Activated CD4-positive, alpha-beta T cell treated with anti-CD3 and anti-CD28 coated beads, Interleukin-2, amount 10 ng/mL, durations not matched to agents 24 days and 14 days (primary cell): ENCODE results near the gene FAF1. TPM values are rescaled to one million over a fixed set of nuclear protein-coding genes. Genes with fewer than 3 reads are reported as not detected.
"Not testable (repeated sequence)": the region's sequence is repeated elsewhere in the genome, so short reads cannot be mapped to it uniquely, and the experiment has no call there.

Experiments
- DNase-seq: peaks from one replicate; pipeline ENCODE4 v3.0.0; 2022
- H3K27ac Mint-ChIP-seq: one replicate; pipeline ENCODE4 v1.8.0; 2022; ENCODE audit warnings: mild to moderate bottlenecking, mixed read lengths
- H3K27me3 Mint-ChIP-seq: one replicate; pipeline ENCODE4 v1.8.0; 2022; ENCODE audit warnings: mixed read lengths
- H3K36me3 Mint-ChIP-seq: one replicate; pipeline ENCODE4 v1.8.0; 2022; ENCODE audit warnings: low read depth, mild to moderate bottlenecking, mixed read lengths
- H3K4me1 Mint-ChIP-seq: one replicate; pipeline ENCODE4 v1.8.0; 2021; ENCODE audit warnings: mixed read lengths
- H3K4me3 Mint-ChIP-seq: one replicate; pipeline ENCODE4 v1.8.0; 2022; ENCODE audit warnings: mild to moderate bottlenecking, moderate library complexity, mixed read lengths
- H3K9me3 Mint-ChIP-seq: one replicate; pipeline ENCODE4 v1.8.0; 2021; ENCODE audit warnings: mixed read lengths
- intact Hi-C: fragments of 100-400 bp; cut with micrococcal nuclease; formaldehyde crosslinking; loops from one replicate; pipeline ENCODE4 v1.15.1; 2023
- total RNA-seq: library from RNA; stranded (reverse); gene quantifications from 2 replicates; pipeline ENCODE4 v1.2.3, GENCODE V29; 2022

FAF1 gene
- total RNA-seq, 1 donor from 2014 or later: 63.7 TPM

DNA sequence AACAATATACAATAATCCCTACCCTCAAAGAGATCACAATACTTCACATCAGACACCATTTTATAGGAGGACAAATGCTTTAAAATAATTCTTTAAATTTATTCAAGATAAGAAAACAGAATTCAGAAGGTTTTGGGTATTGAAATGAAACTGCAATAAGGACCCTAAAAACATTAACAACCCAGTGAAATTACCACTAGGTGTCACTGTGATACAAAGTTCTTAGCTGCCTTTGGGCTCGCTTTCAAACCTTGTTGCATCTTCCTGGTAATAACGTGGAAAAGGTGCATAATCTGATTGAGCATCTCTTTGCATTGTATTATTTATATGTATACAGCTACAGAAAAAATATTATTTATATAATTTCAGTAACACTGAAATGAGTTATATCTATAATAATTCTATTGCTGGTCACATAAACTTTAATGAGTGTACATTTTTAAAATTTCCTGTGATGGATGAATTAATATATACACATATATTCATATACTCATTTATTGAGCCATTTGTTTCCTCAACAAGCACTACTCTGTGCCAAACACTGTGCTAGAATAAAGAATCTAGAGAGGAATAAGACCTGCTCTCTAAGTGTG is 185.2 kb downstream of the FAF1 start:
- H3K4me3 Mint-ChIP-seq: no peak overlapping the region
- intact Hi-C loops: loop anchor here (1.0 to 10.0 kb wide), 3 partner anchors 190 to 414 kb away; partner anchors contain the start of gene FAF1
- no peak overlapping the region for H3K27ac Mint-ChIP-seq
- H3K9me3 Mint-ChIP-seq: no peaks in the 10 kb centered on the region
- H3K36me3 Mint-ChIP-seq: no peaks in the 10 kb centered on the region
- no peaks in the 10 kb centered on the region for H3K27me3 Mint-ChIP-seq
- DNase-seq: peak; percentile 65
- peaks cover 2% of the 10 kb centered on the region for H3K4me1 Mint-ChIP-seq

DNA sequence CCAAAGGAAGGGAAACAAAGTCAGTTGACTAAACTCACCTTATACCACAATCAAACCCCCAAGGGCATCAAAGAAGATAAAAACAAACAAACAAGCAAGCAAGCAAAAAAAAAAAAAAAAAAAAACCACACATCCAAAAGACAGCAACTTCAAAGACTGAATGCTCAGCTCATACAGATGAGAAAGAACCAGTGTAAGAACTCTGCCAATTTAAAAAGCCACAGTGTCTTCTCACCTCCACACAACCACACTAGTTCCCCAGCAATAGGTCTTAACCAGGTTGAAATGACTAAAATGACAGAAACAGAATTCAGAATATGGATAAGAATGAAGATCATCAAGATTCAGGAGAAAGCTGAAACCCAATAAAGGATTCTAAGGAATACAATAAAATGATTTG is 193.4 kb downstream of the FAF1 start:
- no peak overlapping the region for H3K27ac Mint-ChIP-seq
- H3K36me3 Mint-ChIP-seq: peaks cover 8% of the 10 kb centered on the region
- peaks cover 23% of the 10 kb centered on the region for H3K4me1 Mint-ChIP-seq
- no peak overlapping the region for H3K4me3 Mint-ChIP-seq
- intact Hi-C loops: no loop called here
- no peaks in the 10 kb centered on the region for H3K27me3 Mint-ChIP-seq
- H3K9me3 Mint-ChIP-seq: peaks cover 4% of the 10 kb centered on the region
- no peak for DNase-seq

DNA sequence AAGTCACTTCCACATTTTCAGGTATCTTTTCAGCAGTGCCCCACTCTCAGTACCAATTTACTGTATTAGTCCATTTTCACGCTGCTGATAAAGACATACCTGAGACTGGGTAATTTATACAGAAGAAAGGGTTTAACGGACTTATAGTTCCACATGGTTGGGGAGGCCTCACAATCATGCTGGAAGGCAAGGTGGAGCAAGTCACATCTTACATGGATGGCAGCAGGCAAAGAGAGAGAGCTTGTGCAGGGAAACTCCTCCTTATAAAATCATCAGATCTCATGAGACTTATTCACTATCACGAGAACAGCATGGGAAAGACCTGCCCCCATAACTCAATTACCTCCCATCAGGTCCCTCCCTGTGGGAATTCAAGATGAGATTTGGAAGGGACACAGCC is 203.5 kb downstream of the FAF1 start:
- H3K4me1 Mint-ChIP-seq, intact Hi-C loops, H3K27ac Mint-ChIP-seq, DNase-seq, H3K27me3 Mint-ChIP-seq, H3K4me3 Mint-ChIP-seq: not testable (repeated sequence)
- Mint-ChIP-seq H3K9me3 (peaks cover 20% of the 10 kb centered on the region), H3K36me3 (peaks cover 30% of the 10 kb centered on the region)

DNA sequence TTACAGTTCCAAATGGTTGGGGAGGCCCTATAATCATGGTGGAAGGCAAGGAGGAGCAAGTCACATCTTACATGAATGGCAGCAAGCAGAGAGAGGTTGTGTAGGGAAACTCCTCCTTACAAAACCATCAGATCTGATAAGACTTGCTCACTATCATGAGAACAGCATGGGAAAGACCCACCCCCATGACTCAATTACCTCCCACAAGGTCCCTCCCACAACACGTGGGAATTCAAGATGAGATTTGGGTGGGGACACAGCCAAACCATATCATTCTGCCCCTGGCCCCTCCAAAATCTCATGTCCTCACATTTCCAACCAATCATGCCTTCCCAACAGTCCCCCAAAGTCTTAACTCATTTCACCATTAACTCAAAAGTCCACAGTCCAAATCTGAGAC is 205.3 kb downstream of the FAF1 start:
- DNase-seq, H3K27me3 Mint-ChIP-seq, H3K4me1 Mint-ChIP-seq, H3K4me3 Mint-ChIP-seq, H3K27ac Mint-ChIP-seq, intact Hi-C loops: not testable (repeated sequence)
- peaks cover 14% of the 10 kb centered on the region for H3K9me3 Mint-ChIP-seq
- H3K36me3 Mint-ChIP-seq: peaks cover 24% of the 10 kb centered on the region

DNA sequence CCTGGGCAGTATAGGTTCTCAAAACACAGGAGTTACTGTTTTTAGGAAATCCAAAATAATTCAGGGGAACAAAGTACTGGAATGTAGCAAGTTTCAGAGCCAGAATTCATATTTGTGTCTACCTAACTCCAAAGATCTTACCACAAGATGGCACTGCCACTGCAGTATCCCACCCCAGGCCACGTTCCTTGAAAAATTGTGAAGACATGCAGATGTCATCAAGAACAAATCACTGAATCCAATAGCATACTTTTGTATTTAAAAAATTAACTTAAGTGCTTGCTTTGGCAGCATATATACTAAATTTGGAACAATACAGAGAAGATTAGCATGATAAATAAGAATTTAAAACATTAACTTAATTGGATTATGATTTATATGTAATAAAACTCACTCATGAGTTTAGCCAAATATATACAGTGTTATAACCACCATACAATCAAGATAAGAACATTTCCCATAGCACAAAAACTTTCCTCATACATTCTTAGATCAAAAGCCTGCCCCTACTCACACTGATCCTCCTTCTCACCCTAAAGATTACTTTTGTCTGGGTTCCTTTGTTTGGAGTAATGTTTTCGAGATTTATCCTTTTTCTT is 209.9 kb downstream of the FAF1 start:
- no peak for DNase-seq
- intact Hi-C loops: no loop called here
- Mint-ChIP-seq H3K27ac (no peak overlapping the region), H3K27me3 (no peaks in the 10 kb centered on the region), H3K4me3 (no peak overlapping the region), H3K36me3 (peaks cover 3% of the 10 kb centered on the region), H3K9me3 (peaks cover 6% of the 10 kb centered on the region), H3K4me1 (no peaks in the 10 kb centered on the region)

DNA sequence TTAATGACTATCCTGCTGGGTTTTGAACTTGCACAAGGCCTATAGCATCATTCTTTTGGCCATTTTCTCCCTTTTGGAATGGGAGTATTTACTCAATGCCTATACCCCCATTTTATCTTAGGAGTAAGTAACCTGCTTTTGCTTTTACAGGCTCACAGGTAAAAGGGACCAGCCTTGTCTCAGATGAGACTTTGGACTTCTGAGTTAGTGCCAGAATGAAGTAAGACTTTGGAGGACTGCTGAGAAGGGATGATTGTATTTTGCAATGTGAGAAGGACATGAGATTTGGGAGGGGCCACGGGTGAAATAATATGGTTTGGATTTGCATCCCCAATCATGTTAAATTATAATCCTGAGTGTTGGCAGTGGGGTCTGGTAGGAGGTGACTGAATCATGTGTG is 212.7 kb downstream of the FAF1 start:
- H3K27ac Mint-ChIP-seq: no peak overlapping the region
- H3K27me3 Mint-ChIP-seq: no peaks in the 10 kb centered on the region
- DNase-seq: no peak
- no peaks in the 10 kb centered on the region for H3K4me1 Mint-ChIP-seq
- intact Hi-C loops: no loop called here
- no peaks in the 10 kb centered on the region for H3K9me3 Mint-ChIP-seq
- no peak overlapping the region for H3K4me3 Mint-ChIP-seq
- H3K36me3 Mint-ChIP-seq: peaks cover 7% of the 10 kb centered on the region

DNA sequence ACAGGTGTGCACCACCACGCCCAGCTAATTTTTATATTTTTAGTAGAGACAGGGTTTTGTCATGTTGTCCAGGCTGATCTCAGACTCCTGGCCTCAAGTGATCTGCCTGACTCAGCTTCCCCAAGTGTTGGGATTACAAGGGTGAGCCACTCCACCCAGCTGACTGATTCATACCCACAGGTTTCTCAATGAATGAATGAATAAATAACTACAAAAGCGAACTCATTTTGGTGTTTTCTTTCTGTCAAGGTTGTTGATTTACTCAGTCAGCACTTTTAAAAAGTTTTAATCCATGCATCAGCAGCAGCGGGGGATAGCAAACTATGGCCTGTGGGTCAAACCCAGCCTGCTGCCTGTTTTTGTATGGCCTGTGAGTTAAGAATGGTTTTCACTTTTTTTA is 217.5 kb downstream of the FAF1 start:
- no peaks in the 10 kb centered on the region for H3K27me3 Mint-ChIP-seq
- no peak for DNase-seq
- H3K4me3 Mint-ChIP-seq: no peak overlapping the region
- no peaks in the 10 kb centered on the region for H3K4me1 Mint-ChIP-seq
- peaks cover 15% of the 10 kb centered on the region for H3K36me3 Mint-ChIP-seq
- no peak overlapping the region for H3K27ac Mint-ChIP-seq
- no peaks in the 10 kb centered on the region for H3K9me3 Mint-ChIP-seq
- intact Hi-C loops: no loop called here

DNA sequence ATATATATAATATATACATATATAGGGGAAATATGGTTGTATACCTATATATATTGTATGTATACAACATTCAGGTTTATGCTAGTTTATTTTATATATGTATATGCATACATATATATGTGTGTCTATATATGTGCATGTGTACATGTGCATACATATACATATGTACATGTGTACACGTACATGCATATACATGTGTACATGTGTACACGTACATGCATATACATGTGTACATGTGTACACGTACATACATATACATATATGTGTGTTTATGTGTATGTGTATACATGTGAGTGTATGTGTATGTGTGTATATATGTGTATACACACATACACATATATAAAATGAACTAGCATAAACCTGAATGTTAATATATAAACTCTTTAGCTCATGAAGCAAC is 220.9 kb downstream of the FAF1 start:
- H3K27ac Mint-ChIP-seq: no peak overlapping the region
- peaks cover under 1% of the 10 kb centered on the region for H3K4me1 Mint-ChIP-seq
- DNase-seq: no peak
- intact Hi-C loops: loop anchor here (10.0 kb wide), 1 partner anchor 374 kb away; no protein-coding TSS in a partner anchor
- no peaks in the 10 kb centered on the region for H3K27me3 Mint-ChIP-seq
- H3K4me3 Mint-ChIP-seq: no peak overlapping the region
- peaks cover 14% of the 10 kb centered on the region for H3K36me3 Mint-ChIP-seq
- H3K9me3 Mint-ChIP-seq: no peaks in the 10 kb centered on the region

DNA sequence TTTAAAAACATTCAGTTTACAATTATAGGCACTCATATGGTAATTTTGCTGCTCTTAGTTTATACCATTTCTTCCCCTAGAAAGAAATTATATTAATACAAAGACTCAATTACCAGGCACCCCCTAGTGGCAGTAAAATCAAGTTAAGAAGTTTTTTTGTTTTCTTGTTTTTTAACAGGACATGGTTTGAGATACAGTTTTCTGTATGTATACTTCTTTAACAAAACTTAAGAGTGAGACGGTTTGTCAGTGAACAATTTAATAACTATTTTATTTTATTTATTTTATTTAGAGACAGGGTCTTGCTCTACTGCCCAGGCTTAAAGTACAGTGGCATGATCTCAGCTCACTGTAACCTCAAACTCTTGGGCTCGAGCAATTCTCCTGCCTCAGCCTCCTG is 224.6 kb downstream of the FAF1 start:
- H3K36me3 Mint-ChIP-seq: peaks cover 5% of the 10 kb centered on the region
- H3K4me1 Mint-ChIP-seq: peaks cover 13% of the 10 kb centered on the region
- H3K9me3 Mint-ChIP-seq: no peaks in the 10 kb centered on the region
- peak; percentile 53 for DNase-seq
- no peak overlapping the region for H3K27ac Mint-ChIP-seq
- intact Hi-C loops: loop anchor here (10.0 kb wide), 1 partner anchor 371 kb away; no protein-coding TSS in a partner anchor
- no peaks in the 10 kb centered on the region for H3K27me3 Mint-ChIP-seq
- H3K4me3 Mint-ChIP-seq: no peak overlapping the region

DNA sequence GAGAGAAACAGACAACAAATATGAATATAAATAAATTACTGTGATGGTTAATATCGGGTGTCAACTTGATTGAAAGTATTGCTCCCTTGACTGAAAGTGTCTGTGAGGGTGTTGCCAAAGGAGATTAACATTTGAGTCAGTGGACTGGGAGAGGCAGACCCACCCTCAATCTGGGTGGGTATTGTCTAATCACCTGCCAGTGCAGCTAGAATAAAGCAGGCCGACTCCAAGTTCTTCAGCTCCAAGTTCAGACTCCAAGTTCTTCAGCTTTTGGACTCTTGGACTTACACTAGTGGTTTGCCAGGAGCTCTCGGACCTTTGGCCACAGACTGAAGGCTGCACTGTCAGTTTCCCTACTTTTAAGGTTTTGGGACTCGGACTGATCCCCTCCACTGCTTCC is 232.5 kb downstream of the FAF1 start:
- H3K27me3 Mint-ChIP-seq, H3K27ac Mint-ChIP-seq, intact Hi-C loops, H3K36me3 Mint-ChIP-seq, H3K4me3 Mint-ChIP-seq, H3K9me3 Mint-ChIP-seq: not testable (repeated sequence)
- peak; percentile 34 for DNase-seq
- peaks cover 19% of the 10 kb centered on the region for H3K4me1 Mint-ChIP-seq

DNA sequence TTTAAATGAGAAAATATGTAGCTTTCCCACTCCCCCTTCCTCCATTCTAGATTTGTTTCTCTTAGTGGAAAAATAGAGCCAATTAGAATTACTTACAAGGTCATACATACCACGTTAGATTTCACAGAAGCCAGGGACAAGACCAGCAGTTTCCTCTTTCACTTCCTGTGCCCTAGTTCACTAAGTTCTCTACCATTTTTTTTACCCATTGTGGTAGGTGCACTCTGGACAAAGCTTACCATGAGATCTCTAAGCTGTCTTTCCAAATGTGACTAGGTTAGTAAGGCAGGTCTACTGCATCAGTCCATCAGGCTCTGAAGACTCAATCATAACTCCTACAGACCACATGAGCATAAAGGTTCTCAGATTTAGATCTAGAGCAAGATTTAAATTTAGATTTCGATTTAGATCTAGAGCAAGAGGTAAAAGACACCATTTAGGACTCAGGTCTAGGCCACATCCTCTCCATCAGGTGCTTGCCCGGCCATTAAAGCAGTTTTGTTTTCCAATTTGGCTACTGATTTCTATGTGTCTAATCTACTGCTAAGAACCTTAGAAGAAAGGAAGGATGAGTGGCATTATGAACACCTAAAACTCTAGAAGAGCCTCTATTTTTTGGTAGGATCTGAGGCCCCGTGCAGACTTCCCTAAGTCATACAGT is 235.3 kb downstream of the FAF1 start:
- no peaks in the 10 kb centered on the region for H3K9me3 Mint-ChIP-seq
- no peaks in the 10 kb centered on the region for H3K27me3 Mint-ChIP-seq
- DNase-seq: peak; percentile 53
- intact Hi-C loops: no loop called here
- H3K4me3 Mint-ChIP-seq: no peak overlapping the region
- H3K36me3 Mint-ChIP-seq: no peaks in the 10 kb centered on the region
- peak overlapping the region; percentile 21 for H3K27ac Mint-ChIP-seq
- H3K4me1 Mint-ChIP-seq: peaks cover 15% of the 10 kb centered on the region

DNA sequence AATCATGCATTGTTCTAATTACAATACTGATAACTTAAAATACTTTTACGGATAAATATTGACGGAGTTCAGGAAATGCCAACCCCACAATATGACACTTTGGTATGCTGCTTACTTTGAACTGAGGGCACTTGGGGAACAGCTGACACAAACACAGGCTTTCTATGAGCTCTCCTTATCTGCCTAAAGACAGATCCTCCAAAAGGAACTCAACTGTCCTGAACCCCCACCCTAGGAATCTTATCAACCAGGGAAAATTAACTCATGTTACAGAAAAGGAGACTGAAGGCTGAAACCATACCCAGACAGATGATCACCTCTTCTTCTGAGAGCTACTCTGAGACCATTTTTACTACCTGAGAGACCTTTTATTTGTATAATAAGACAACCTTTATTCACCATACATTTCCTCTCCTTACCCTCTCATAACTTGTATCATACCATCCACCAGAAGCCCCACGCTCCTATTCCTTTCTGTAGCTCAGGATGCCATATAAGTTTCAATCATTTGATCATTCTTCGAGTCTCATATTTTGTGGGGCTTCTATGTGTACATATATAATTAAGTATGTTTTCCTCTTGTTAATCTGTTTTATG is 239.5 kb downstream of the FAF1 start:
- intact Hi-C loops: no loop called here
- H3K36me3 Mint-ChIP-seq: peaks cover 2% of the 10 kb centered on the region
- H3K27ac Mint-ChIP-seq: no peak overlapping the region
- peaks cover 13% of the 10 kb centered on the region for H3K4me1 Mint-ChIP-seq
- H3K9me3 Mint-ChIP-seq: no peaks in the 10 kb centered on the region
- no peaks in the 10 kb centered on the region for H3K27me3 Mint-ChIP-seq
- H3K4me3 Mint-ChIP-seq: no peak overlapping the region
- DNase-seq: no peak

DNA sequence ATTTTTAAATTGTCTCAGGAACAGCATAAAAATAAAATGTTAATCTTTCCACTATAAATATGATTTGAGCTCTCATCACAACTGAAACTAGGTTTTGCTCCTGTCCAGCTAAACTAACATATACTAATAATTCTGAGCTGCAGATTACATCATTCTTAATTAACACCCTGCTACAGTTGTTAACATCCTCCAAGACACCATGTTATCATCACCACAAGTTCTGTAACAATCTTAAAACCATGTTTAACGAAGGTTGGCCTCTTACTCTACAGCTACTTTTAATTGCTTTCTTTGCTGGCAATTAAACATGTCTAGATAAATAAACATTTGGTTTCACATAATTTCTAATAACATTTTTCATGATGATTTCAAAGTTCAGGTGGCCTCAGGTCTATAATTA is 240.9 kb downstream of the FAF1 start:
- H3K4me3 Mint-ChIP-seq: no peak overlapping the region
- no peak overlapping the region for H3K27ac Mint-ChIP-seq
- peaks cover 2% of the 10 kb centered on the region for H3K36me3 Mint-ChIP-seq
- H3K9me3 Mint-ChIP-seq: no peaks in the 10 kb centered on the region
- H3K4me1 Mint-ChIP-seq: peaks cover 2% of the 10 kb centered on the region
- H3K27me3 Mint-ChIP-seq: no peaks in the 10 kb centered on the region
- no peak for DNase-seq
- intact Hi-C loops: no loop called here

DNA sequence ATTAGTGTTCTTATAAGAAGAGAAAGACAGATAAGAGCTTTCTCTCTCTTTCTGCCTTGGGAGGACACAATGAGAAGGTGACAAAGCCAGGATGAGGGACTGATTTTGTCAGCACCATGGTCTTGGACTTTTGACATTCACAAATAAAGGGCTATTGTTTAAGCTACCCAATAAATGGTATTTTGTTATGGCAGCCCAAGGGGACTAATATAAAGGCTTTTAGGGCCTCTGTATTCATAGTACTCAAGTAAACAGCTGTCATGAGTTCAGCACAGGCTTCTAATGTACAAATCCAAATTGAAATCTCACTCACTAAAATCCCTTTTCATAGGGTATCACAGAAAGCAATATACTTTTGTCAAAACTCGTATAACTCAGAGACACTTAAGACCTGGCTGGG is 242.7 kb downstream of the FAF1 start:
- H3K4me3 Mint-ChIP-seq: no peak overlapping the region
- peaks cover 2% of the 10 kb centered on the region for H3K36me3 Mint-ChIP-seq
- no peaks in the 10 kb centered on the region for H3K4me1 Mint-ChIP-seq
- no peak overlapping the region for H3K27ac Mint-ChIP-seq
- no peak for DNase-seq
- H3K9me3 Mint-ChIP-seq: no peaks in the 10 kb centered on the region
- intact Hi-C loops: no loop called here
- no peaks in the 10 kb centered on the region for H3K27me3 Mint-ChIP-seq
